Sigmoid colon (tissue), 4 donors: Measurements from ENCODE around the gene NAA80.

Source experiments
- CTCF ChIP-seq, 4 experiments: fragments of 450-650 bp in 3 of 4; fragments of 200-600 bp in 1 of 4; IDR thresholded peaks; one replicate each; pipeline ENCODE4 v1.5.1; 2016 to 2019; ENCODE audit warnings: antibody characterized with exemption in 4 of 4, mild to moderate bottlenecking in 3 of 4, moderate library complexity in 2 of 4
- EP300 ChIP-seq, 4 donors: sonication (generic); formaldehyde crosslinking; IDR thresholded peaks; one replicate each; pipeline ENCODE4 v1.6.1; 2017; ENCODE audit warnings: antibody characterized with exemption in 4 of 4
- POLR2A ChIP-seq, 2 donors: fragments of 450-650 bp; IDR thresholded peaks; one replicate each; pipeline ENCODE4 v1.6.1; 2016; ENCODE audit warnings: antibody characterized with exemption in 2 of 2, mild to moderate bottlenecking in 2 of 2, moderate library complexity in 2 of 2

DNA sequence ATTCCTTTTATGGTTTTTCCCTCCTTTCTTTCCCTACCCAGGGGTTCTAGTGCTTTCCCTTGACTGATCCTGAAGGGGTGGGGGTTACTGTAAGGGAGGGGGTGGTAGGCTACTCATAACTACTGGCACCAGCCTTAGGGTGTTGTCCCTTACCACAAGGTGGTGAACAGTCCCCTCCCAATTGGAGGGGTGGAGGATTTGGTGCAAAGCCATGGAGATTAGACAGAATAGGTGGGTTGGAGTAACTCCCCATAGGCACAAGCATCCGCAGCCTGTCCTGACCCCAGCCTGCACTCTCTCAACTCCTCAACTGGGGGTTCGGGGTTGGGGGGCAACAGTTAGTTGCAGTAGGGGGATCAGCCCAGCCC is 25.9 kb upstream of the NAA80 start:
- TF ChIP-seq POLR2A (IDR thresholded peaks at IDR 0.05): no peak
- no peak for TF ChIP-seq CTCF (IDR thresholded peaks at IDR 0.05)
- no peak for TF ChIP-seq EP300 (IDR thresholded peaks at IDR 0.05)
